Activated naive CD8-positive, alpha-beta T cell (primary cell): ENCODE measurements around the gene RBPJL.

Source experiments
- H3K27ac Mint-ChIP-seq: one replicate; pipeline ENCODE4 v1.8.0; 2021; ENCODE audit warnings: mixed read lengths
- H3K27me3 Mint-ChIP-seq: one replicate; pipeline ENCODE4 v1.8.0; 2021; ENCODE audit warnings: mixed read lengths
- H3K36me3 Mint-ChIP-seq: one replicate; pipeline ENCODE4 v1.8.0; 2021; ENCODE audit warnings: mixed read lengths
- H3K4me1 Mint-ChIP-seq: one replicate; pipeline ENCODE4 v1.8.0; 2021; ENCODE audit warnings: low read depth, mixed read lengths
- H3K4me3 Mint-ChIP-seq: one replicate; pipeline ENCODE4 v1.8.0; 2021; ENCODE audit warnings: mild to moderate bottlenecking, mixed read lengths
- H3K9me3 Mint-ChIP-seq: one replicate; pipeline ENCODE4 v1.8.0; 2021; ENCODE audit warnings: low read depth, mixed read lengths

RBPJL gene, protein sequence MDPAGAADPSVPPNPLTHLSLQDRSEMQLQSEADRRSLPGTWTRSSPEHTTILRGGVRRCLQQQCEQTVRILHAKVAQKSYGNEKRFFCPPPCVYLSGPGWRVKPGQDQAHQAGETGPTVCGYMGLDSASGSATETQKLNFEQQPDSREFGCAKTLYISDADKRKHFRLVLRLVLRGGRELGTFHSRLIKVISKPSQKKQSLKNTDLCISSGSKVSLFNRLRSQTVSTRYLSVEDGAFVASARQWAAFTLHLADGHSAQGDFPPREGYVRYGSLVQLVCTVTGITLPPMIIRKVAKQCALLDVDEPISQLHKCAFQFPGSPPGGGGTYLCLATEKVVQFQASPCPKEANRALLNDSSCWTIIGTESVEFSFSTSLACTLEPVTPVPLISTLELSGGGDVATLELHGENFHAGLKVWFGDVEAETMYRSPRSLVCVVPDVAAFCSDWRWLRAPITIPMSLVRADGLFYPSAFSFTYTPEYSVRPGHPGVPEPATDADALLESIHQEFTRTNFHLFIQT

DNA sequence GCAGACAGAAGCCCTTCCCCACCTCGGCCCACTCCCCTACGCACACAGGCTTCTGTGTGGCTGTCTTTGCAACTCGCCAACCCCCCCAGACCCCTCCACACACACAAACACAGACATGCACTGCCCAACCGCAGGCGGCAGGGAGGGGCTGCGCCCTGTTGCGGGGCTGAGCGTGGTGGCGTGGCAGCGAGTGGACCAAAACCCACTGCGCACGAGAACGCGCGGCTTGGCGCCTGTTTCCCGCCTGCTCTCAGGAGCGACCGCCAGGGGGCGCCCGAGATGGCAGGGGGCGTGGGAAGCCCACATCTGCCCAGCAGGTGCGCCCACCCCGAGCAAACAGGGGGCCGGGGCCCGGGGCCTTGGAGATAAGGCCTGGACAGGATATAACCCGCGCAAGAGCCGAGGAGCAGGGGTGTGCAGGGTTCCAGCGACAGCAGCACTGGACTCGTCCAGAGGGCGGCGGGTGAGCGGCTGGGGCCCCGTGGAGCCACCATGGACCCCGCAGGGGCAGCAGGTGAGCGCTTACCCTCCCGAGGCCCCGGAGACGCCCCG lies at the start of gene RBPJL:
Gene RBPJL, plus strand, starts transcription at position 410 of the 552 bp plus-strand sequence. Its CDS starts 83 bp downstream, at position 493.
- Mint-ChIP-seq H3K27me3 (peaks cover 29% of the 10 kb centered on the region), H3K9me3 (no peaks in the 10 kb centered on the region), H3K27ac (no peak within 1 kb of the TSS), H3K36me3 (no peaks in the 10 kb centered on the region), H3K4me3 (no peak within 1 kb of the TSS), H3K4me1 (peaks cover 10% of the 10 kb centered on the region)

DNA sequence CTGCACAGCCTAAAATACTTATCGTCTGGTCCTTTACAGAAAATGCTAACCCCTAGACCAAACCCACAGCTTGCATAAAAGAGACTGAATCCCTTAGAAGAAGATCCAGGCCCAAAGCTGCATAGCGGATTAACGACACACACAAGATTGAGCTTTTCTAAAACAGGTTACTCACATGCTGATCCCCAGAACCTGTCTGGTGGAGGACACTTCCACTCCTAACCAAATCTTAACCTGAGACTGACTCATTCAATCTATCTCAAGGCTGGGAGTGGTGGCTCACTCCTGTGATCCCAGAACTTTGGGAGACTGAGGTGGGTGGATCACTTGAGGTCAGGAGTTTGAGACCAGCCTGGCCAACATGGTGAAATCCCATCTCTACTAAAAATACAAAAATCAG lies 49.5 kb upstream of the RBPJL start:
- Mint-ChIP-seq H3K9me3 (no peaks in the 10 kb centered on the region), H3K27me3 (peaks cover 7% of the 10 kb centered on the region), H3K4me1 (no peaks in the 10 kb centered on the region), H3K27ac (no peak overlapping the region), H3K4me3 (no peak overlapping the region), H3K36me3 (no peaks in the 10 kb centered on the region)

GRCh38 chr20:45257711-45258110 lies 48.9 kb upstream of the RBPJL start:
- Mint-ChIP-seq H3K36me3 (no peaks in the 10 kb centered on the region), H3K4me3 (no peak overlapping the region), H3K27ac (no peak overlapping the region), H3K4me1 (no peaks in the 10 kb centered on the region), H3K27me3 (peaks cover 3% of the 10 kb centered on the region), H3K9me3 (no peaks in the 10 kb centered on the region)

- no peaks in the 10 kb centered on the region for H3K4me1 Mint-ChIP-seq
- H3K27me3 Mint-ChIP-seq: peaks cover 5% of the 10 kb centered on the region
- no peak overlapping the region for H3K4me3 Mint-ChIP-seq
- H3K27ac Mint-ChIP-seq: no peak overlapping the region
- no peaks in the 10 kb centered on the region for H3K36me3 Mint-ChIP-seq
- H3K9me3 Mint-ChIP-seq: no peaks in the 10 kb centered on the region
Measured at GRCh38 chr20:45258259-45258658, 48.4 kb upstream of the RBPJL start.

- Mint-ChIP-seq H3K36me3 (no peaks in the 10 kb centered on the region), H3K4me3 (no peak overlapping the region), H3K9me3 (no peaks in the 10 kb centered on the region), H3K27me3 (peaks cover 5% of the 10 kb centered on the region), H3K27ac (no peak overlapping the region), H3K4me1 (no peaks in the 10 kb centered on the region)
Measured at GRCh38 chr20:45258664-45259063, 48.0 kb upstream of the RBPJL start.

DNA sequence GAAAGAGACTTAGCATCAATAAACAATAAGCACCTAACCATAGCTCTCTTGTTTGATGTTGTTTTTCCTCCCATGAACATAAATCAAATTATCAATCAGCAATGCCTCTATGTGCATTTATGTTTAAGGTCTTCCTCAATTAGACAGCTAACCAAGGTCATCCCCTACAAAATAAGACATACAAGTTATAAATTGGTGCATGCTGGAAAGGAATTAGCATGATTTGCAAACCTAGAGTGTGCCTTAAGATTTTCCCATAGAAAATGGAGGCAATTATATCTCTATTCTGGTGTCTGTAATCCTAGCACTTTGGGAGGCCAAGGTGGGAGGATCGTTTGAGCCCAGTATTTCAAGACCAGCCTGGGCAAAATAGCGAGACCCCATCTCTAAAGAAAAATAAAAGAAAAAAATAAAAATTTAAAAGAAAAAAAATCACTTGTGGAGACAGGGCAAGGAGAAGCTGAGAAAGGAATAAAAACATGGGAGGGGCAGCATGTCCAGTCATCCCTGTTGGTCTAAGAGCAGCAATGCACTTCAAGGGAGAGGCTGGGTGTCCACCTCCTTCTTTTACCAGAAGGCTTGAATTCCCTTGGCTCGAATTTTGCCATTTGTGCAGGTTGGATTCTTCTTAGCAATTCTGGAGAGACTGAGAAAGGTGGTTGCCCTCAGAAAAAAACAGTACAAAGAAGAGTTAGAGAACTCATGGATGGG lies 42.9 kb upstream of the RBPJL start:
- H3K4me3 Mint-ChIP-seq: no peak overlapping the region
- no peaks in the 10 kb centered on the region for H3K9me3 Mint-ChIP-seq
- no peak overlapping the region for H3K27ac Mint-ChIP-seq
- H3K36me3 Mint-ChIP-seq: no peaks in the 10 kb centered on the region
- no peaks in the 10 kb centered on the region for H3K4me1 Mint-ChIP-seq
- H3K27me3 Mint-ChIP-seq: peaks cover 4% of the 10 kb centered on the region

DNA sequence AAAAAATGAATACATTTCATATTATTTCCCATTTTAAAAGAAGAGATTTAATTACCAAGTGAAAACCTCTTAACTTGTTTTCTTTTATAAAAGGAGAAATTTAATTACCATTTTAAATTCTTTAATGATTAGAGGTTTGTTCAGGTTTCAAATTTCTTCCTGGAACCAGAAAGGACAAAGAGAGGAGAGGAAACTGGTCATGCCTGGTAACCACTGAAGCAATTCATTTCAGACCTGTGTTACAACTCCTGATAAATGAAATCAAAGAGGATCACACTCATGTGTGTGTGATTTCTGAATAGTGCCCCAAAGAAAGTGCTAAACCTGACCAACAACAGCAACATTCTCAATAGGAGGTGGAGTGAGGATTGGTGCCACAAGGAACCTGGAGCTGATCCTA lies 39.7 kb upstream of the RBPJL start:
- Mint-ChIP-seq H3K9me3 (no peaks in the 10 kb centered on the region), H3K27me3 (peaks cover 13% of the 10 kb centered on the region), H3K4me3 (no peak overlapping the region), H3K36me3 (no peaks in the 10 kb centered on the region), H3K4me1 (no peaks in the 10 kb centered on the region), H3K27ac (no peak overlapping the region)

- Mint-ChIP-seq H3K4me1 (no peaks in the 10 kb centered on the region), H3K4me3 (no peak overlapping the region), H3K27me3 (peaks cover 16% of the 10 kb centered on the region), H3K36me3 (no peaks in the 10 kb centered on the region), H3K9me3 (no peaks in the 10 kb centered on the region), H3K27ac (no peak overlapping the region)
Measured at GRCh38 chr20:45268531-45268930, 38.1 kb upstream of the RBPJL start.

- no peaks in the 10 kb centered on the region for H3K4me1 Mint-ChIP-seq
- peaks cover 17% of the 10 kb centered on the region for H3K27me3 Mint-ChIP-seq
- no peaks in the 10 kb centered on the region for H3K9me3 Mint-ChIP-seq
- H3K36me3 Mint-ChIP-seq: no peaks in the 10 kb centered on the region
- no peak overlapping the region for H3K27ac Mint-ChIP-seq
- H3K4me3 Mint-ChIP-seq: no peak overlapping the region
Measured at GRCh38 chr20:45269056-45269455, 37.6 kb upstream of the RBPJL start.

- no peaks in the 10 kb centered on the region for H3K9me3 Mint-ChIP-seq
- H3K27ac Mint-ChIP-seq: no peak overlapping the region
- H3K4me3 Mint-ChIP-seq: no peak overlapping the region
- peaks cover 17% of the 10 kb centered on the region for H3K27me3 Mint-ChIP-seq
- no peaks in the 10 kb centered on the region for H3K4me1 Mint-ChIP-seq
- no peaks in the 10 kb centered on the region for H3K36me3 Mint-ChIP-seq
Measured at GRCh38 chr20:45269754-45270270, 36.8 kb upstream of the RBPJL start.

- Mint-ChIP-seq H3K27me3 (peaks cover 26% of the 10 kb centered on the region), H3K4me1 (no peaks in the 10 kb centered on the region)
Measured at GRCh38 chr20:45275338-45275737, 31.3 kb upstream of the RBPJL start.

DNA sequence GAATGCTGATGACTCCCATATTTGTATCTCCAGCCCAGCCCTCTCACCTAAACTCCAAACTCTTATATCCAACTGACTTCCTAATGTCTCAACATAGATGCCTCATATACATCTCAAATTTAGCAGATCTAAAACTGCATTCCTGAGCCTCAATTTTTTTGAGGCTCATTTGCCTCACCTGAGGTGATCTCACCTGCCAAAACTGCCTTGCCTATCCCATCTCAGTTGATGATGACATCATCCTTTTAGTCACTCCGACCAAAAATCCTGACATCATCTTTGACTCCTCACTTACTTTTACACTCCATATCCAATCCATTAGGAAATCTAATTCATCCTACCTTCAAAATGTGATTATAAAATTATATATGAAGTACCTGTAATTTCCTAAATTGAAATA lies 26.6 kb upstream of the RBPJL start:
- Mint-ChIP-seq H3K27ac (no peak overlapping the region), H3K36me3 (no peaks in the 10 kb centered on the region), H3K9me3 (no peaks in the 10 kb centered on the region), H3K4me3 (no peak overlapping the region), H3K27me3 (peaks cover 24% of the 10 kb centered on the region), H3K4me1 (no peaks in the 10 kb centered on the region)

More at GRCh38 chr20:45275338-45275737, 31.3 kb upstream of the RBPJL start:
- Mint-ChIP-seq H3K9me3 (no peaks in the 10 kb centered on the region), H3K4me3 (no peak overlapping the region), H3K27ac (no peak overlapping the region), H3K36me3 (no peaks in the 10 kb centered on the region)

- Mint-ChIP-seq H3K36me3 (no peaks in the 10 kb centered on the region), H3K27ac (no peak overlapping the region), H3K9me3 (no peaks in the 10 kb centered on the region), H3K4me3 (no peak overlapping the region), H3K4me1 (no peaks in the 10 kb centered on the region), H3K27me3 (peaks cover 19% of the 10 kb centered on the region)
Measured at GRCh38 chr20:45282700-45283550, 23.7 kb upstream of the RBPJL start.

DNA sequence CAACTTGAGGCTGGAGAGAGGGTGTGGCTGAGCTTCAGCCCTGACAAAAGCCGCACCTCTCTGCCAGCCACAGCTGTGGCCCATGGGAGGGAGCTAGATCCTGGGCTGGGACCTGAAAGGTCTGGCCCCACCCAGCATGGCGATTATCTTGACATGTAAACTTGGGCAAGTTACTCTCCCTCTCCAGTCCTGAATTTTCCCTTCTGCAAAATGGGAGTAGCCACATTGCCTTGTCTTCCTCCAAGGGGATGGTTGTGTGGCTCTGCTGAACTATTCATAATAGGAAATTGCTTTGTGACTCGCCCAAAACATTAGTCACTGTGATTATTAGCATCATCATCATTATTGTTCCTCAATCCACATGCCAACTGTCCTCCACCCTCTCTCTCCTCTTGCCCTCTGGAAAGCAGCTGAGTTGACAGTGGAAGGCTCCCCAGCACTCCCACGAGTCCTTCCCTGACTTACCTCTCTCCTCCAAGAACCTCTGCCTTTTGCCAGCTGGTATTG lies 23.0 kb upstream of the RBPJL start:
- no peaks in the 10 kb centered on the region for H3K9me3 Mint-ChIP-seq
- no peak overlapping the region for H3K27ac Mint-ChIP-seq
- no peaks in the 10 kb centered on the region for H3K36me3 Mint-ChIP-seq
- H3K27me3 Mint-ChIP-seq: peaks cover 17% of the 10 kb centered on the region
- no peak overlapping the region for H3K4me3 Mint-ChIP-seq
- no peaks in the 10 kb centered on the region for H3K4me1 Mint-ChIP-seq
